Esophagus muscularis mucosa (tissue), 2 donors: ENCODE data around the gene LYPD6B.

Experiments used
- POLR2A ChIP-seq: fragments of 450-650 bp; IDR thresholded peaks from one replicate; pipeline ENCODE4 v1.6.1; 2017; ENCODE audit warnings: antibody characterized with exemption, moderate library complexity, mild to moderate bottlenecking, low read depth
- POLR2AphosphoS5 ChIP-seq, 2 donors: sonication (generic); formaldehyde crosslinking; IDR thresholded peaks; one replicate each; pipeline ENCODE4 v1.6.1; 2017; ENCODE audit warnings: antibody characterized with exemption in 2 of 2

DNA sequence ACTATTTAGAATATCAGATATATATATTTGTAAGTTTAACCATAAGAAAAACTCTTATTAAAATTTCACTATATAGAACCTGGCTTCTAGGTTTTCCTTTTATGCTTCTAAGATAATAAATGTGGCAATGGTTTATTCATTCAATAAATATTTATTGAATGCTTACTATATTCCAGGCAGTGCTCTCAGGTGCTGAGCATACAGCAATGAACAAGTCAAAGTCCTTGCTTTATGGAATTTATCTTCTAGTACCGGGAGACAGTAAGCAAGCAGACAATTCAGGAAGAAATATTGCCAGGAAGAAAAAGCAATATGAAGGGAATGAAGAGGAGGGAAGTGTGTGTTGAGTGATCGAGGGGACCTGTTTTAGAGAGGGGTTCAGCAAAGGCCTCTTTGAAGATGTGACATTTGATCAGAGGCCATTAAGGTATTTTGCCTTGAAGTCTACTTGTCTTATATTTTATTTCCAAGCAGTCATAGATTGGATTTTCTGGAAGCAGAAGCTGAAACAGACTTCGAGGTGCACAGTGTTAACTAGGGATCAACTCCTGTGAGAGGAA is 197.4 kb downstream of the LYPD6B start:
- no peak for TF ChIP-seq POLR2AphosphoS5 (IDR thresholded peaks at IDR 0.05)
- no peak for TF ChIP-seq POLR2A
